GM23338 (cell line): ENCODE results near the gene NEMP2. TPM values are rescaled to one million over a fixed set of nuclear protein-coding genes. Genes with fewer than 3 reads are reported as not detected.

Experiments used
- ATAC-seq: fragments of 200-7000 bp; cut with Tn5 transposase; 3 replicates; pipeline ENCODE4 v1.9.1; 2020
- DNase-seq: peaks from one replicate; pipeline ENCODE4 v3.0.0-alpha.2; 2015; ENCODE audit warnings: low spot score
- H2AFZ ChIP-seq: fragments of 200-600 bp; sonication (generic); 2 replicates; pipeline ENCODE4 v1.8.0; 2016; ENCODE audit warnings: antibody characterized with exemption, mild to moderate bottlenecking, moderate library complexity
- H3F3A ChIP-seq: fragments of 200-600 bp; sonication (generic); replicated peaks from 2 replicates; pipeline ENCODE4 v1.8.0; 2017; ENCODE audit warnings: antibody characterized with exemption, mixed run types, low read depth
- H3K27ac ChIP-seq: fragments of 200-600 bp; sonication (generic); 2 replicates; pipeline ENCODE4 v1.6.1; 2016; ENCODE audit warnings: low read depth
- H3K27me3 ChIP-seq: fragments of 200-600 bp; sonication (generic); 2 replicates; pipeline ENCODE4 v1.8.0; 2016; ENCODE audit warnings: mild to moderate bottlenecking, mixed run types, moderate library complexity; ENCODE audit not compliant: insufficient read depth
- H3K36me3 ChIP-seq: fragments of 200-600 bp; sonication (generic); 2 replicates; pipeline ENCODE4 v1.8.0; 2016; ENCODE audit warnings: mild to moderate bottlenecking; ENCODE audit not compliant: insufficient read depth
- H3K4me1 ChIP-seq: fragments of 200-600 bp; sonication (generic); 2 replicates; pipeline ENCODE4 v1.8.0; 2016; ENCODE audit warnings: mild to moderate bottlenecking, moderate library complexity; ENCODE audit not compliant: insufficient read depth
- H3K4me2 ChIP-seq: fragments of 200-600 bp; sonication (generic); 2 replicates; pipeline ENCODE4 v1.7.1; 2017; ENCODE audit warnings: mixed run types
- H3K4me3 ChIP-seq: fragments of 200-600 bp; sonication (generic); 2 replicates; pipeline ENCODE4 v1.6.1; 2016; ENCODE audit warnings: mixed run types
- H3K79me2 ChIP-seq: fragments of 200-600 bp; sonication (generic); replicated peaks from 2 replicates; pipeline ENCODE4 v1.8.0; 2017; ENCODE audit warnings: mild to moderate bottlenecking; ENCODE audit not compliant: insufficient read depth
- H3K9me2 ChIP-seq: fragments of 200-600 bp; sonication (generic); 2 replicates; pipeline ENCODE4 v1.8.0; 2017; ENCODE audit not compliant: insufficient read depth
- H4K20me1 ChIP-seq: fragments of 200-600 bp; sonication (generic); replicated peaks from 2 replicates; pipeline ENCODE4 v1.8.0; 2017; ENCODE audit warnings: mild to moderate bottlenecking; ENCODE audit not compliant: insufficient read depth
- H3K27ac Mint-ChIP-seq: 2 replicates; pipeline ENCODE4 v1.8.0; 2020; ENCODE audit warnings: inconsistent platforms, mild to moderate bottlenecking, moderate library complexity, mixed read lengths
- H3K27me3 Mint-ChIP-seq: 3 replicates; pipeline ENCODE4 v1.8.0; 2022; ENCODE audit warnings: low read depth, mild to moderate bottlenecking, moderate library complexity, mixed read lengths, inconsistent platforms; ENCODE audit not compliant: insufficient read depth, poor library complexity
- H3K36me3 Mint-ChIP-seq: 3 replicates; pipeline ENCODE4 v1.8.0; 2021; ENCODE audit warnings: low read depth, mild to moderate bottlenecking, inconsistent platforms, moderate library complexity, mixed read lengths
- H3K4me1 Mint-ChIP-seq: 3 replicates; pipeline ENCODE4 v1.8.0; 2020; ENCODE audit warnings: mild to moderate bottlenecking, inconsistent platforms, mixed read lengths
- H3K4me3 Mint-ChIP-seq: 3 replicates; pipeline ENCODE4 v1.8.0; 2021; ENCODE audit warnings: moderate library complexity, mild to moderate bottlenecking, inconsistent platforms, mixed read lengths
- H3K9me3 Mint-ChIP-seq: 3 replicates; pipeline ENCODE4 v1.8.0; 2020; ENCODE audit warnings: moderate library complexity, mild to moderate bottlenecking, inconsistent platforms, mixed read lengths
- CREB1 ChIP-seq: fragments of 250-450 bp; sonication (Bioruptor Pico); IDR thresholded peaks from 2 replicates; pipeline ENCODE4 v1.5.0; 2020; ENCODE audit warnings: low read depth, mild to moderate bottlenecking, moderate library complexity
- ETS1 ChIP-seq: IDR thresholded peaks from 2 replicates; pipeline ENCODE4 v1.6.1; 2016; ENCODE audit warnings: antibody characterized with exemption
- EZH2 ChIP-seq: fragments of 200-600 bp; sonication (generic); IDR thresholded peaks from one replicate; pipeline ENCODE4 v1.8.0; 2017; ENCODE audit warnings: antibody characterized with exemption, mild to moderate bottlenecking, low read depth; ENCODE audit not compliant: unreplicated experiment
- EZH2phosphoT487 ChIP-seq: fragments of 200-600 bp; sonication (generic); IDR thresholded peaks from one replicate; pipeline ENCODE4 v1.8.1; 2018; ENCODE audit warnings: antibody characterized with exemption; ENCODE audit not compliant: unreplicated experiment
- JUNB ChIP-seq: IDR thresholded peaks from one replicate; pipeline ENCODE4 v1.6.1; 2016; ENCODE audit warnings: antibody characterized with exemption; ENCODE audit not compliant: unreplicated experiment
- NANOG ChIP-seq: IDR thresholded peaks from 2 replicates; pipeline ENCODE4 v1.6.1; 2016; ENCODE audit warnings: antibody characterized with exemption, borderline replicate concordance
- POLR2AphosphoS5 ChIP-seq: IDR thresholded peaks from 2 replicates; pipeline ENCODE4 v1.6.1; 2016; ENCODE audit warnings: antibody characterized with exemption, low read depth
- ZNF114 ChIP-seq: fragments of 250-450 bp; sonication (Bioruptor Pico); IDR thresholded peaks from 2 replicates; pipeline ENCODE4 v1.5.0; 2020; ENCODE audit warnings: mild to moderate bottlenecking, moderate library complexity
- ZNF462 ChIP-seq: fragments of 250-450 bp; sonication (Bioruptor Pico); IDR thresholded peaks from 2 replicates; pipeline ENCODE4 v1.5.0; 2020; ENCODE audit warnings: mild to moderate bottlenecking, moderate library complexity
- long read RNA-seq: library from polyadenylated mRNA; unstranded; transcript quantifications from one replicate; pipeline ENCODE4 v2.0.0, GENCODE V29; 2020; ENCODE audit not compliant: unreplicated experiment
- polyA plus RNA-seq: library from polyadenylated mRNA; unstranded; fragments of >200 nt; fragmentation: Nextera tagmentation; extraction: Ambion mirVana; gene quantifications from 2 replicates; pipeline ENCODE4 v1.2.1, GENCODE V29; 2016
- total RNA-seq: library from RNA; depleted of rRNA; stranded (reverse); fragments of >200 nt; shearing (Covaris generic); gene quantifications from 2 replicates; pipeline ENCODE4 v1.2.3, GENCODE V29; 2014; rRNA removed

The NEMP2 gene, protein sequence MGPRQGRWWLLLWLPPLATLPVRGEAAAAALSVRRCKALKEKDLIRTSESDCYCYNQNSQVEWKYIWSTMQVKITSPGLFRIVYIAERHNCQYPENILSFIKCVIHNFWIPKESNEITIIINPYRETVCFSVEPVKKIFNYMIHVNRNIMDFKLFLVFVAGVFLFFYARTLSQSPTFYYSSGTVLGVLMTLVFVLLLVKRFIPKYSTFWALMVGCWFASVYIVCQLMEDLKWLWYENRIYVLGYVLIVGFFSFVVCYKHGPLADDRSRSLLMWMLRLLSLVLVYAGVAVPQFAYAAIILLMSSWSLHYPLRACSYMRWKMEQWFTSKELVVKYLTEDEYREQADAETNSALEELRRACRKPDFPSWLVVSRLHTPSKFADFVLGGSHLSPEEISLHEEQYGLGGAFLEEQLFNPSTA
- 4.0 and 7.0 TPM in 2 replicates for total RNA-seq
- 0.99 and 1.2 TPM in 2 replicates for polyA plus RNA-seq
- long read RNA-seq, full-length matches to known transcripts: 6 of 7 reads
- long read RNA-seq, partial matches to known transcripts: 0 of 7 reads
- long read RNA-seq, other reads (novel, unspliced or antisense): 1 of 7 reads

DNA sequence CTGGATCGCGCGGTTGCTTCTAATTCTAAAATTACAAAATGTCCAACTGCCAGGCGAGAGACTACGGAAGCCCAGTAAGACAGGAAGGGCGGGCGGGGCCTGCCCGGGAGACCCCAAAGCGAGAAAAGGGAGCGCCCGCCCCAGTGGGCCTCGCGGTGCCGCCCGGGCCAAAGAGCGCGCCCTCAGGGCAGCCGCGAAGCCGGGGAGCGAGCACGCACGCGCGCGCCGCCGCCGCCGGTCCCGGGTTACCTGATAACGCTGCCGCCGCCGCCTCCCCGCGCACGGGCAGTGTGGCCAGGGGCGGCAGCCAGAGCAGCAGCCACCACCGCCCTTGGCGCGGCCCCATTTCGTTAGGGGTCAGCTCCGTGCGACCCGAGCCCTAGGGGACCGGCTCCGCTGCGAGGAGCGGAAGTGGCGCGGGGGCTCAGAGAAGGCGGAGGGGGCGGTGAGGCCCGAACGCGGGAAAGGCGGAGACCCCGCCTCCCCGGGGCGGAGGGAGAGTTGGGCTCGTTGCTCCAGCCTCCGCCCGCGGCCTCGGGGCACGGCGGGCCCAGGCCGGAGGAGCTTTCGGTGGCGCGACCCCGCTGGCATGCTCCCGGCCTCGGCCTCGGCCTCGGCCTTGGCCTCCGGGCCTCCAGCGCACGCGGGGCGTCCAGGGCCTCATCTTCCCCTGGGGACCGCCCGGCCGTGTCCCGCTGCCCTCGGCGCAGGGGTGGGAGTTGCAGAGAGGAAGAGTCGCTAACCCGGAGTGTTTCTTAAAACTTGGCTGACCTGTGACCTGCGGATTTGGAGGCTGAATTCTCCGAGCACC is at the start of gene NEMP2:
TSS of gene NEMP2 (minus strand) at position 413 of the 811 bp plus-strand sequence. CDS start at position 346, 67 bp downstream.
- Histone ChIP-seq H3K4me1 (peaks cover 25% of the 10 kb centered on the region), H3K4me3 (peak within 1 kb of the TSS; percentile 74), H3K9me2 (no peaks in the 10 kb centered on the region), H4K20me1 (no peaks in the 10 kb centered on the region), H3K4me2 (peak within 1 kb of the TSS; percentile 91), H3K36me3 (0 out of 2 replicates have a peak, but pooled peaks cover under 1% of the 10 kb centered on the region), H3K27me3 (no peaks in the 10 kb centered on the region), H2AFZ (peak within 1 kb of the TSS; percentile 98), H3F3A (peaks cover 4% of the 10 kb centered on the region; the same call in 1 of the 2 replicates), H3K79me2 (no peaks in the 10 kb centered on the region), H3K27ac (peak within 1 kb of the TSS; percentile 95)
- Mint-ChIP-seq H3K9me3 (peaks cover 28% of the 10 kb centered on the region), H3K27ac (peak within 1 kb of the TSS; percentile 96), H3K4me1 (peaks cover 21% of the 10 kb centered on the region), H3K4me3 (peak within 1 kb of the TSS; percentile 88), H3K27me3 (peaks cover 11% of the 10 kb centered on the region), H3K36me3 (peaks cover 29% of the 10 kb centered on the region)
- ATAC-seq (peak; percentile 88), DNase-seq (peak; percentile 90)
- TF ChIP-seq POLR2AphosphoS5: peak; percentile 84
- no peak for TF ChIP-seq JUNB
- TF ChIP-seq NANOG: no peak
- no peak for TF ChIP-seq EZH2
- TF ChIP-seq ZNF462 (CRISPR knock-in tag): no peak
- peak; percentile 52; the same call in 1 of the 2 replicates for TF ChIP-seq ETS1
- TF ChIP-seq CREB1 (CRISPR knock-in tag): peak; percentile 42; the same call in 1 of the 2 replicates
- TF ChIP-seq EZH2phosphoT487: no peak
- peak; percentile 77; the same call in 1 of the 2 replicates for TF ChIP-seq ZNF114 (CRISPR knock-in tag)
